HL-60 (cell line): ENCODE results near the gene CPTP.
A peak's percentile ranks its signal among the peaks of the same experiment; 100 is the strongest.

ENCODE experiments used
- CTCF ChIP-seq: IDR thresholded peaks from one replicate; pipeline ENCODE4 v1.5.1; 2011; ENCODE audit warnings: low read length, control low read depth, inconsistent platforms; ENCODE audit not compliant: insufficient read depth
- POLR2AphosphoS5 ChIP-seq: IDR thresholded peaks from 2 replicates; pipeline ENCODE4 v1.6.1; 2012; ENCODE audit warnings: low read depth

GRCh38 chr1:1332774-1333480, 8.3 kb downstream of the CPTP start:
- TF ChIP-seq CTCF (no peak), POLR2AphosphoS5 (peak; percentile 32; the same call in 1 of the 2 replicates)
